Stimulated activated naive CD8-positive, alpha-beta T cell treated with anti-CD3 and anti-CD28 coated beads, Interleukin-15, amount 100 ng/mL, for 72 hours (primary cell): ENCODE results near the gene CETN3.
"Not testable (repeated sequence)": the region's sequence is repeated elsewhere in the genome, so short reads cannot be mapped to it uniquely, and the experiment has no call there.

Source experiments
- ATAC-seq: fragments of 150-1000 bp; cut with Tn5 transposase; 2 replicates; pipeline ENCODE4 v1.10.0; 2021; ENCODE audit warnings: mild to moderate bottlenecking, moderate library complexity
- DNase-seq, 2 donors: peaks; one replicate each; pipeline ENCODE4 v3.0.0; 2021 to 2022
- H3K27ac Mint-ChIP-seq, 2 donors: one replicate each; pipeline ENCODE4 v1.8.0; 2022; ENCODE audit warnings: mild to moderate bottlenecking in 2 of 2, mixed read lengths in 2 of 2, moderate library complexity in 2 of 2
- H3K27me3 Mint-ChIP-seq: one replicate; pipeline ENCODE4 v1.8.0; 2022; ENCODE audit warnings: mixed read lengths
- H3K4me1 Mint-ChIP-seq: one replicate; pipeline ENCODE4 v1.8.0; 2022; ENCODE audit warnings: mild to moderate bottlenecking, mixed read lengths
- H3K4me3 Mint-ChIP-seq, 2 donors: one replicate each; pipeline ENCODE4 v1.8.0; 2022; ENCODE audit warnings: mild to moderate bottlenecking in 2 of 2, mixed read lengths in 2 of 2, moderate library complexity in 1 of 2
- H3K9me3 Mint-ChIP-seq, 2 donors: one replicate each; pipeline ENCODE4 v1.8.0; 2022; ENCODE audit warnings: mixed read lengths in 2 of 2

Gene CETN3

GRCh38 chr5:90395005-90395404 lies 14.6 kb downstream of the CETN3 start:
- no peak for ATAC-seq
- no peak for DNase-seq
- no peaks in the 10 kb centered on the region for H3K27me3 Mint-ChIP-seq
- H3K9me3 Mint-ChIP-seq, result no peaks in the 10 kb centered on the region
- H3K4me3 Mint-ChIP-seq, result no peak overlapping the region
- peaks cover 20% of the 10 kb centered on the region for H3K4me1 Mint-ChIP-seq
- H3K27ac Mint-ChIP-seq, result no peak overlapping the region

GRCh38 chr5:90390928-90391327 lies 18.6 kb downstream of the CETN3 start:
- DNase-seq, result no peak
- Mint-ChIP-seq H3K4me3 (no peak overlapping the region), H3K9me3 (no peaks in the 10 kb centered on the region), H3K27ac (no peak overlapping the region), H3K4me1 (peaks cover 17% of the 10 kb centered on the region), H3K27me3 (no peaks in the 10 kb centered on the region)
- ATAC-seq, result no peak

GRCh38 chr5:90390326-90390725 lies 19.2 kb downstream of the CETN3 start:
- no peak for ATAC-seq
- H3K4me3 Mint-ChIP-seq, result no peak overlapping the region

GRCh38 chr5:90387508-90387907 lies 22.0 kb downstream of the CETN3 start:
- ATAC-seq (no peak), DNase-seq (no peak)
- H3K9me3 Mint-ChIP-seq, result no peaks in the 10 kb centered on the region
- peaks cover 11% of the 10 kb centered on the region for H3K27me3 Mint-ChIP-seq
- H3K4me1 Mint-ChIP-seq, result peaks cover 17% of the 10 kb centered on the region
- no peak overlapping the region for H3K27ac Mint-ChIP-seq
- no peak overlapping the region for H3K4me3 Mint-ChIP-seq

More at GRCh38 chr5:90390326-90390725, 19.2 kb downstream of the CETN3 start:
- Mint-ChIP-seq H3K27ac (no peak overlapping the region), H3K4me1 (peaks cover 17% of the 10 kb centered on the region), H3K27me3 (no peaks in the 10 kb centered on the region), H3K9me3 (no peaks in the 10 kb centered on the region)
- no peak for DNase-seq

- Mint-ChIP-seq H3K4me3 (no peak overlapping the region), H3K27me3 (peaks cover 11% of the 10 kb centered on the region), H3K27ac (no peak overlapping the region), H3K9me3 (no peaks in the 10 kb centered on the region), H3K4me1 (peaks cover 16% of the 10 kb centered on the region)
- ATAC-seq (no peak), DNase-seq (no peak)
These were observed 23.4 kb downstream of the CETN3 start for GRCh38 chr5:90386099-90386710.

- H3K4me3 Mint-ChIP-seq, result no peak overlapping the region
- ATAC-seq (no peak), DNase-seq (no peak)
- H3K4me1 Mint-ChIP-seq, result no peaks in the 10 kb centered on the region
- no peak overlapping the region for H3K27ac Mint-ChIP-seq
- H3K9me3 Mint-ChIP-seq, result no peaks in the 10 kb centered on the region
- H3K27me3 Mint-ChIP-seq, result peaks cover 23% of the 10 kb centered on the region
These were observed 25.2 kb downstream of the CETN3 start for GRCh38 chr5:90384389-90384788.

- Mint-ChIP-seq H3K9me3 (no peaks in the 10 kb centered on the region), H3K27me3 (peaks cover 27% of the 10 kb centered on the region), H3K4me1 (no peaks in the 10 kb centered on the region), H3K4me3 (no peak overlapping the region), H3K27ac (no peak overlapping the region)
- no peak for DNase-seq
- no peak for ATAC-seq
These were observed 25.7 kb downstream of the CETN3 start for GRCh38 chr5:90383903-90384302.

- H3K4me1 Mint-ChIP-seq, result no peaks in the 10 kb centered on the region
- H3K27ac Mint-ChIP-seq, result no peak overlapping the region
- H3K4me3 Mint-ChIP-seq, result no peak overlapping the region
- ATAC-seq (no peak), DNase-seq (no peak)
- peaks cover 27% of the 10 kb centered on the region for H3K27me3 Mint-ChIP-seq
- no peaks in the 10 kb centered on the region for H3K9me3 Mint-ChIP-seq
These were observed 28.2 kb downstream of the CETN3 start for GRCh38 chr5:90381213-90381929.

GRCh38 chr5:90379652-90380051 lies 29.9 kb downstream of the CETN3 start:
- no peaks in the 10 kb centered on the region for H3K9me3 Mint-ChIP-seq
- DNase-seq, result no peak
- H3K27ac Mint-ChIP-seq, result no peak overlapping the region
- no peak for ATAC-seq
- no peak overlapping the region for H3K4me3 Mint-ChIP-seq
- H3K27me3 Mint-ChIP-seq, result peaks cover 27% of the 10 kb centered on the region
- H3K4me1 Mint-ChIP-seq, result no peaks in the 10 kb centered on the region

GRCh38 chr5:90378752-90379151 lies 30.8 kb downstream of the CETN3 start:
- H3K9me3 Mint-ChIP-seq, result no peaks in the 10 kb centered on the region
- ATAC-seq (no peak), DNase-seq (no peak)
- H3K4me3 Mint-ChIP-seq, result no peak overlapping the region
- no peak overlapping the region for H3K27ac Mint-ChIP-seq
- H3K4me1 Mint-ChIP-seq, result no peaks in the 10 kb centered on the region
- H3K27me3 Mint-ChIP-seq, result peaks cover 19% of the 10 kb centered on the region

GRCh38 chr5:90371269-90371668 lies 38.3 kb downstream of the CETN3 start:
- not testable (repeated sequence) for H3K4me1 Mint-ChIP-seq, ATAC-seq, H3K27ac Mint-ChIP-seq, H3K4me3 Mint-ChIP-seq, DNase-seq
- Mint-ChIP-seq H3K9me3 (peaks cover 13 to 17% of the 10 kb centered on the region in 2 donors), H3K27me3 (peaks cover 27% of the 10 kb centered on the region)

- Mint-ChIP-seq H3K9me3 (peaks cover 13 to 17% of the 10 kb centered on the region in 2 donors), H3K27me3 (peaks cover 27% of the 10 kb centered on the region), H3K27ac (no peak overlapping the region), H3K4me3 (no peak overlapping the region), H3K4me1 (no peaks in the 10 kb centered on the region)
- DNase-seq (no peak), ATAC-seq (no peak)
These were observed 40.9 kb downstream of the CETN3 start for GRCh38 chr5:90368454-90369246.

GRCh38 chr5:90367879-90368278 lies 41.7 kb downstream of the CETN3 start:
- Mint-ChIP-seq H3K4me1 (no peaks in the 10 kb centered on the region), H3K27ac (no peak overlapping the region), H3K27me3 (peaks cover 28% of the 10 kb centered on the region), H3K9me3 (peaks cover 13 to 17% of the 10 kb centered on the region in 2 donors), H3K4me3 (no peak overlapping the region)
- ATAC-seq (no peak), DNase-seq (no peak)

GRCh38 chr5:90366948-90367347 lies 42.6 kb downstream of the CETN3 start:
- no peak overlapping the region for H3K4me3 Mint-ChIP-seq
- ATAC-seq, result no peak

GRCh38 chr5:90365328-90365727 lies 44.2 kb downstream of the CETN3 start:
- no peak overlapping the region for H3K27ac Mint-ChIP-seq
- ATAC-seq (no peak), DNase-seq (no peak)
- peaks cover 0 to 4% of the 10 kb centered on the region in 2 donors for H3K9me3 Mint-ChIP-seq
- no peaks in the 10 kb centered on the region for H3K4me1 Mint-ChIP-seq
- H3K27me3 Mint-ChIP-seq, result peaks cover 26% of the 10 kb centered on the region
- no peak overlapping the region for H3K4me3 Mint-ChIP-seq

More at GRCh38 chr5:90366948-90367347, 42.6 kb downstream of the CETN3 start:
- no peaks in the 10 kb centered on the region for H3K4me1 Mint-ChIP-seq
- no peak overlapping the region for H3K27ac Mint-ChIP-seq
- DNase-seq, result no peak
- peaks cover 10 to 13% of the 10 kb centered on the region in 2 donors for H3K9me3 Mint-ChIP-seq
- peaks cover 36% of the 10 kb centered on the region for H3K27me3 Mint-ChIP-seq
